ENCODE measurements around the gene POGLUT2. TPM values are rescaled to one million over a fixed set of nuclear protein-coding genes. Genes with fewer than 3 reads are reported as not detected.

POGLUT2 gene
- total RNA-seq, 4 donors from 2014 or later, result 3.1 to 4.1 (median 3.4) TPM

DNA sequence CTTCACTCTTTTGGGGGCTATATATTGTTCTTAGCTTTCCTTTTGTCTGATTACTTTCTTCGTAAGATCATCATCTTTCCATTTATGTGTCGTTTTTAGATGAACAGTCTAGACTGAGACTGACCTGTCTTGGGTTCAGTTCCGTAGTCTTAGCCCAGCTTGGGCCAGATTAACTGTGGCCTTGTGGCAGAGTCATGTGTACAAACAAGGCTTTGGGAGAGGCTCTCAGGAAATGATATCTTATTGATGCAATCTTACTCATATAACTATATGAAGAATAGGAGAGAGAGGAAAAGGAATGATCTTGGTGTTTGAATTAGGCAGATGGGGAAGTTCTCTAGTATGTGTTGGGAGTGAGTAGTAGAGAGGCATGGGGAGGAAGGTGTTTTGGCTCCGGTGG, 40.2 kb upstream of the POGLUT2 start:
- no peak for TF ChIP-seq CTCF (IDR thresholded peaks at IDR 0.05; ENCODE audit: low read depth)

DNA sequence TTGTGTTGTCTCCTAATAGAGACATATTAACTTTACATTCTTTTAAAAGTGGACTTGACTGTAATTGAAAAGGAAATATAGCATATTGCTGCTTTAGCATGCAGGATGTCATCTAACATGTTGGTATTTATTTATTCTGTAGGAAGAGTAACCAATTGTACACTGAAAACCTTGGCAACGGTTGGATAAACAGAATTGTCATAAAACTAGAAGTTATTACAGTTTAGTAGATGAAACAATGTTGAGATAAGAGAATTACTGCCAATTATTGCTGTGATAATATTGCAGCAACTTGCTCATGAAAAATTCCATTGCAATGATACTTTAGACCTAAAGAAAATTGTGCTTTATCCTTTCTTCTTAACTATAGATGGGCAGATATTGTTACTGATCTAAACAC, 39.5 kb upstream of the POGLUT2 start:
- TF ChIP-seq CTCF (IDR thresholded peaks at IDR 0.05; ENCODE audit: low read depth), result no peak

- no peak for TF ChIP-seq CTCF (IDR thresholded peaks at IDR 0.05; ENCODE audit: low read depth)
Observed at GRCh38 chr13:102836471-102836870, 37.7 kb upstream of the POGLUT2 start.

DNA sequence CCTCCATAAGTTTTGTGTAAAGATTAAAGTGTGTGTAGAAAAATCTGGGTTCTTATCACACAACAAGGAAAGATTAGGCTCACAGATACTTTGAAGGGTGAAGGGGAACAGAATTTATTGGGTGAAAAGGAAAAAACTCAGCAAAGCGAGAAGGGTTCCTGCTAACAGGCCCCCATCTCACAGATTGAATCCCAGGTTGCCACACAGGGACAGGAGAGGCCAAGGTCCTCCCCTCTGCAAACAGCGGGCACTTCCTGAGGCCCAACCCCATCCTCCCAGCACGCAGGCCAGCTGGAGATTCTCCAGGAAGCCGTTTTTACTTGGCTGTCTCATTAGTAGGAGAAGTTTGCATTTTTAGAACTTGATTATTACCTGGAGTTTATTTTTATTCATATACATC, 31.9 kb upstream of the POGLUT2 start:
- TF ChIP-seq CTCF (IDR thresholded peaks at IDR 0.05; ENCODE audit: low read depth), result no peak

- TF ChIP-seq CTCF (IDR thresholded peaks at IDR 0.05; ENCODE audit: low read depth), result no peak
Observed at GRCh38 chr13:102825921-102826706, 27.3 kb upstream of the POGLUT2 start.

DNA sequence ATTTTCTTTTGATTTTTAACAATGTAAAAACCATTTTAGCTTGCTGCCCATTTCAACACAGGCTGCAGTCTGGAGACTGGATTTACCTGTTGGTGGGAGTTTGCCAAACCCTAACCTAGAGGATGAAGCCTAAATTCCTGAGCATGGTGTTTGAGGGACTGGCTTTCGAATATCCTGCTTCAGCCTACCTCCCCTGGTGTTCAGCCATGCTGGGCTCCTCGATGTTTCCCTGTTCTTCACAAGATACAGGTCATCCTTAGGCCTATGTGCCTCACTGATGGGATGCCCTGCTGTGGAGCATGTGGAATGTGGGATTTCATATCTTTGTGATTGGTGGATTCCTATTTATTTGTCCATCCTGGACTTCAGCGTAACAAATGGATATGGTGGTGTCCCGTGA, 26.6 kb upstream of the POGLUT2 start:
- TF ChIP-seq CTCF (IDR thresholded peaks at IDR 0.05; ENCODE audit: low read depth), result no peak

GRCh38 chr13:102817907-102818306, 19.1 kb upstream of the POGLUT2 start:
- TF ChIP-seq CTCF (IDR thresholded peaks at IDR 0.05; ENCODE audit: low read depth), result no peak

Data from subcutaneous adipose tissue (tissue), 4 donors.